Pulmonary artery endothelial cell (primary cell): Measurements from ENCODE around the gene SRPK2. TPM values are rescaled to one million over a fixed set of nuclear protein-coding genes. Genes with fewer than 3 reads are reported as not detected.
"Not testable (repeated sequence)": the region's sequence is repeated elsewhere in the genome, so short reads cannot be mapped to it uniquely, and the experiment has no call there.

Experiments used
- DNase-seq: peaks from one replicate; pipeline ENCODE4 v3.0.0-alpha.2; 2011; ENCODE audit warnings: low read depth, low spot score
- total RNA-seq: library from RNA; depleted of rRNA; stranded (reverse); fragments of >200 nt; gene quantifications from 2 replicates; pipeline ENCODE4 v1.2.3, GENCODE V29; 2014

Gene SRPK2
- total RNA-seq: 52.0 and 59.8 TPM in 2 replicates

- DNase-seq: no peak
Observed at GRCh38 chr7:105388356-105389087, at the start of gene SRPK2. Gene SRPK2, minus strand, starts transcription at chr7:105388921.

GRCh38 chr7:105438254-105438653 lies 49.5 kb upstream of the SRPK2 start:
- no peak for DNase-seq

- DNase-seq: not testable (repeated sequence)
Observed at GRCh38 chr7:105437356-105437755, 48.6 kb upstream of the SRPK2 start.

GRCh38 chr7:105429746-105430612 lies 41.3 kb upstream of the SRPK2 start:
- DNase-seq: no peak

- no peak for DNase-seq
Observed at GRCh38 chr7:105426606-105427146, 38.0 kb upstream of the SRPK2 start.

- no peak for DNase-seq
Observed at GRCh38 chr7:105423987-105424386, 35.3 kb upstream of the SRPK2 start.

GRCh38 chr7:105413887-105414437 lies 25.2 kb upstream of the SRPK2 start:
- DNase-seq: no peak

GRCh38 chr7:105410774-105411173 lies 22.1 kb upstream of the SRPK2 start:
- DNase-seq: not testable (repeated sequence)

GRCh38 chr7:105409775-105410174 lies 21.1 kb upstream of the SRPK2 start:
- not testable (repeated sequence) for DNase-seq

- no peak for DNase-seq
Observed at GRCh38 chr7:105408791-105409410, 20.2 kb upstream of the SRPK2 start.

GRCh38 chr7:105403128-105403527 lies 14.4 kb upstream of the SRPK2 start:
- DNase-seq: no peak

GRCh38 chr7:105402221-105403095 lies 13.7 kb upstream of the SRPK2 start:
- no peak for DNase-seq

- no peak for DNase-seq
Observed at GRCh38 chr7:105399043-105399725, 10.5 kb upstream of the SRPK2 start.

GRCh38 chr7:105396566-105396965 lies 7.8 kb upstream of the SRPK2 start:
- no peak for DNase-seq

- no peak for DNase-seq
Observed at GRCh38 chr7:105391429-105391828, 2.7 kb upstream of the SRPK2 start.

GRCh38 chr7:105389889-105390288 lies 1.2 kb upstream of the SRPK2 start:
- no peak for DNase-seq

- no peak for DNase-seq
Observed at GRCh38 chr7:105389088-105389650, 448 bp upstream of the SRPK2 start.

- DNase-seq: no peak
Observed at GRCh38 chr7:105387508-105388355, 989 bp downstream of the SRPK2 start.

- DNase-seq: no peak
Observed at GRCh38 chr7:105377903-105378302, 10.8 kb downstream of the SRPK2 start.
